Measurements from ENCODE around the gene SPATA12. TPM values are rescaled to one million over a fixed set of nuclear protein-coding genes. Genes with fewer than 3 reads are reported as not detected.

The SPATA12 gene
- total RNA-seq, 1 donor from 2014 or later = not detected

GRCh38 chr3:57087361-57088092, 27.1 kb downstream of the SPATA12 start:
- Histone ChIP-seq H3K4me3 (no peak overlapping the region), H3K27me3 (ENCODE audit: low read depth) (no peaks in the 10 kb centered on the region), H3K9me3 (replicated peaks) (no peaks in the 10 kb centered on the region), H3K27ac (replicated peaks) (no peak overlapping the region), H3K36me3 (no peaks in the 10 kb centered on the region), H3K4me1 (peaks cover 9% of the 10 kb centered on the region)
- intact Hi-C loops (cut with micrococcal nuclease) = no loop called here
- TF ChIP-seq, protein P1, sequence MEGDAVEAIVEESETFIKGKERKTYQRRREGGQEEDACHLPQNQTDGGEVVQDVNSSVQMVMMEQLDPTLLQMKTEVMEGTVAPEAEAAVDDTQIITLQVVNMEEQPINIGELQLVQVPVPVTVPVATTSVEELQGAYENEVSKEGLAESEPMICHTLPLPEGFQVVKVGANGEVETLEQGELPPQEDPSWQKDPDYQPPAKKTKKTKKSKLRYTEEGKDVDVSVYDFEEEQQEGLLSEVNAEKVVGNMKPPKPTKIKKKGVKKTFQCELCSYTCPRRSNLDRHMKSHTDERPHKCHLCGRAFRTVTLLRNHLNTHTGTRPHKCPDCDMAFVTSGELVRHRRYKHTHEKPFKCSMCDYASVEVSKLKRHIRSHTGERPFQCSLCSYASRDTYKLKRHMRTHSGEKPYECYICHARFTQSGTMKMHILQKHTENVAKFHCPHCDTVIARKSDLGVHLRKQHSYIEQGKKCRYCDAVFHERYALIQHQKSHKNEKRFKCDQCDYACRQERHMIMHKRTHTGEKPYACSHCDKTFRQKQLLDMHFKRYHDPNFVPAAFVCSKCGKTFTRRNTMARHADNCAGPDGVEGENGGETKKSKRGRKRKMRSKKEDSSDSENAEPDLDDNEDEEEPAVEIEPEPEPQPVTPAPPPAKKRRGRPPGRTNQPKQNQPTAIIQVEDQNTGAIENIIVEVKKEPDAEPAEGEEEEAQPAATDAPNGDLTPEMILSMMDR (IDR thresholded peaks at IDR 0.05; ENCODE audit: borderline replicate concordance) = no peak
- DNase-seq = no peak

DNA sequence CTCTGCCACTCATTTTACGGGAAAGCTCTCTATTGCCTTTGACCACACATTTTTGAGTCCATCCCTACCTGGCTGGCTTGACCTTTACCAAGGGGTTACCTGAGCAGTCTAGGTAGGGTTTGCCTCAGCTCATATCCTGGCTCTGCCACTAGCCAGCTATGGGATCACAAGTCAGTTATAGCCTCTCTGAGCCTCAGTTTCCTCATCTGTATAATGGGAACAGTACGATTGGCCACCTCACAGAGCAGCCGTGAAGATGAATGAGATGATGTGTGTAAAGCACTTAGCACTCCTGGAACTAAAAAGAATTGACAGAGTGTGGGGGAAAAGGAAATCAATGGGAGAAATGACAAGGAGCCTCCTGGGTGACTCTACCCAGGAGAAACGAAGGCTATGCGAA, 28.0 kb downstream of the SPATA12 start:
- H3K4me3 ChIP-seq = no peak overlapping the region
- H3K27me3 ChIP-seq (ENCODE audit: low read depth) = no peaks in the 10 kb centered on the region
- H3K36me3 ChIP-seq = no peaks in the 10 kb centered on the region
- no peak for DNase-seq
- peaks cover 9% of the 10 kb centered on the region for H3K4me1 ChIP-seq
- H3K27ac ChIP-seq (replicated peaks) = no peak overlapping the region
- TF ChIP-seq, protein P1 (IDR thresholded peaks at IDR 0.05; ENCODE audit: borderline replicate concordance) = no peak
- intact Hi-C loops (cut with micrococcal nuclease) = no loop called here
- H3K9me3 ChIP-seq (replicated peaks) = no peaks in the 10 kb centered on the region

DNA sequence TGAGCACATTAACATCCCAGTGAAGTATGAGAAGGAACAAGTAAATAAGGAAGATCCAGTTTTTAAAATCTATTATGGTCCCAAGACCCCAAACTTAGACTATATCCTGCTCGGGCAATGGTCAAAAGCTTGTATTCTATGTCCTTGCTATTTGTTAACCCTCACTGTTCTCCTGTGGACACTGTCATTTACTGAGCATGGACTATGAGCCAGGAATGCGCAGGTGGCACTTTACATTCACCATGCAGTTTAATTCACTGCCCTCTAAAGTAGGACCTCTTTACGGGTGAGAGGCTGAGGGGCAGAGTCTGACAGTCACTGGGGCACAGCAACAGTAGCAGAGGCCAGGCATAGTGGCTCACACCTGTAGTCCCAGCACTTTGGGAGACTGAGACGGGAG, 28.6 kb downstream of the SPATA12 start:
- DNase-seq = no peak
- H3K27ac ChIP-seq (replicated peaks) = no peak overlapping the region
- intact Hi-C loops (cut with micrococcal nuclease) = no loop called here
- TF ChIP-seq, protein P1 (IDR thresholded peaks at IDR 0.05; ENCODE audit: borderline replicate concordance) = no peak
- H3K27me3 ChIP-seq (ENCODE audit: low read depth) = no peaks in the 10 kb centered on the region
- H3K9me3 ChIP-seq (replicated peaks) = no peaks in the 10 kb centered on the region
- H3K36me3 ChIP-seq = no peaks in the 10 kb centered on the region
- H3K4me3 ChIP-seq = no peak overlapping the region
- H3K4me1 ChIP-seq = peaks cover 9% of the 10 kb centered on the region

DNA sequence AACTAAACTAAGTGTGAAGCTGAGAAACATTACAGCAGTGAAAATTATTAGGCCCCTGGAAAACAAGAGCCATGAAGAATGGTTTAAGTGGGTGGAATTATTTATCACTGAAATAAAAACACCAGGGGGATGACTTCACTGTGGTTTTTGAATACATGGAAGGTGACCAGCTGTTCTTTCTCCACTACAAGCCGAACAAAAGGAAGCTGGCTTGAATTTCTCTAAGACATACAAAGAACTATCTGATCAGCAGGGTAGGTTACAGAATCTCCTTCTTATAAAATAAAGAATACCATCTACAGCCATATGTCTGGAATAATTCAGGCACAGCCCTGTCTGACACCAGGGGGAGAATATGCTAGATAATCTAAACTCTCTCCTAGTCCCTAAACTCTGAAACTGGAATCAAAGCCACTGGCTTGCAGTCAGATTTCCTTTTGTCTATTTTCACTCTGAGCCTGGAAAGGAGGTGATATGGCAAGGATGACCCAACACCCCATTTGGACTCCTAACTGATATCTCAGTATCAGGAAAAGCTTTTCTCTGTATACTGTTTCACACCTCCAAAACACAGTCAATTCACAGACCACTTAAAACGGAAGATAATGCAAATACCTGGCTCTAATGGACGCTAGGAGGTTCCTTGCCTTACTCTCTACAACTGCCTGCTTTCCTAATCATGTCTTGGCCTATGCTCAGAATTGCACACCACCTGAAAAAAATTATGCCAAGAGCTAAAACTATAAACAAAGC, 31.2 kb downstream of the SPATA12 start:
- H3K27ac ChIP-seq (replicated peaks) = peak overlapping the region; percentile 43
- peaks cover under 1% of the 10 kb centered on the region for H3K36me3 ChIP-seq
- intact Hi-C loops (cut with micrococcal nuclease) = loop anchor here (10.0 kb wide), 1 partner anchor 97 kb away; no protein-coding TSS in a partner anchor
- TF ChIP-seq, protein P1 (IDR thresholded peaks at IDR 0.05; ENCODE audit: borderline replicate concordance) = no peak
- no peaks in the 10 kb centered on the region for H3K27me3 ChIP-seq (ENCODE audit: low read depth)
- H3K4me3 ChIP-seq = no peak overlapping the region
- H3K9me3 ChIP-seq (replicated peaks) = no peaks in the 10 kb centered on the region
- DNase-seq = no peak
- peaks cover 17% of the 10 kb centered on the region for H3K4me1 ChIP-seq

GRCh38 chr3:57093489-57093888, 33.0 kb downstream of the SPATA12 start:
- TF ChIP-seq, protein P1 (IDR thresholded peaks at IDR 0.05; ENCODE audit: borderline replicate concordance) = no peak
- no peak overlapping the region for H3K4me3 ChIP-seq
- peak overlapping the region; percentile 10 for H3K27ac ChIP-seq (replicated peaks)
- no peaks in the 10 kb centered on the region for H3K9me3 ChIP-seq (replicated peaks)
- no peaks in the 10 kb centered on the region for H3K27me3 ChIP-seq (ENCODE audit: low read depth)
- peaks cover 17% of the 10 kb centered on the region for H3K36me3 ChIP-seq
- no peak for DNase-seq
- H3K4me1 ChIP-seq = peaks cover 17% of the 10 kb centered on the region
- intact Hi-C loops (cut with micrococcal nuclease) = loop anchor here (10.0 kb wide), 1 partner anchor 99 kb away; no protein-coding TSS in a partner anchor

Measured in left ventricle myocardium inferior (tissue), 1 donor.